Neutrophil (primary cell): Measurements from ENCODE around the gene MCC.

Source experiments
- H3K27ac ChIP-seq: fragments of 200-600 bp; sonication (generic); 2 replicates; pipeline ENCODE4 v1.5.1; 2016; ENCODE audit warnings: mild to moderate bottlenecking, moderate library complexity
- H3K27me3 ChIP-seq: fragments of 200-600 bp; sonication (generic); 2 replicates; pipeline ENCODE4 v1.6.0; 2016; ENCODE audit warnings: mild to moderate bottlenecking
- H3K36me3 ChIP-seq: fragments of 200-600 bp; sonication (generic); 2 replicates; pipeline ENCODE4 v1.5.1; 2017
- H3K4me1 ChIP-seq, 2 experiments: fragments of 200-600 bp in 1 of 2; sonication (generic) in 1 of 2; 1 replicate in 1 of 2; 2 replicates in 1 of 2; pipeline versions ENCODE4 v1.5.1 to v1.6.1; 2013 to 2016; ENCODE audit warnings: low read depth in 1 of 2, low read length in 1 of 2, mild to moderate bottlenecking in 1 of 2, moderate library complexity in 1 of 2; ENCODE audit not compliant: control insufficient read depth in 1 of 2, insufficient read depth in 1 of 2
- H3K4me3 ChIP-seq, 2 experiments: fragments of 200-600 bp in 1 of 2; sonication (generic) in 1 of 2; 1 replicate in 1 of 2; 2 replicates in 1 of 2; pipeline ENCODE4 v1.5.1; 2013 to 2016; ENCODE audit warnings: low read depth in 1 of 2, low read length in 1 of 2, mild to moderate bottlenecking in 1 of 2, moderate library complexity in 1 of 2
- H3K9me3 ChIP-seq: fragments of 200-600 bp; sonication (generic); 2 replicates; pipeline ENCODE4 v1.5.1; 2016
- TF ChIP-seq, protein P1 (sequence below): fragments of 200-600 bp; sonication (generic); IDR thresholded peaks from 2 replicates; pipeline ENCODE4 v1.5.1; 2016; ENCODE audit warnings: antibody characterized with exemption

MCC gene

DNA sequence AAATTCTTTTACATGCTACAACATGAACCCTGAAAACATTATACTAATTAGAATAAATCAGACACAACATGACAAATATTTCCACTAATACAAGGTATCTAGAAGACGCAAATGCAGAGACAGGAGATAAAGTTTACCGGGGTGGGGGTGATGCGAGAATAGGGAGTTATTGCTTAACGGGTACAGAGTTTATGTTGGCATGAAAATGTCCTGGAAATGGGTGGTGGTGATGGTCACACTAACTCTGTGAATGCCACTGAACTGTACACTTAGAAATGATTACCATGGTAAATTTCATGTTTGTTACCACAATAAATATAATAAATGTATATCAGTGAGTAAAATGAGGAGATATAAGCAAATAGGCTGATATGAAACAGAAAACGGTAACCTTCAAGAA, 378.9 kb downstream of the MCC start:
- Histone ChIP-seq H3K4me1 (no peaks in the 10 kb centered on the region), H3K27ac (no peak overlapping the region), H3K9me3 (no peaks in the 10 kb centered on the region), H3K36me3 (no peaks in the 10 kb centered on the region), H3K4me3 (no peak overlapping the region), H3K27me3 (peaks cover 13% of the 10 kb centered on the region)
- TF ChIP-seq, protein P1, sequence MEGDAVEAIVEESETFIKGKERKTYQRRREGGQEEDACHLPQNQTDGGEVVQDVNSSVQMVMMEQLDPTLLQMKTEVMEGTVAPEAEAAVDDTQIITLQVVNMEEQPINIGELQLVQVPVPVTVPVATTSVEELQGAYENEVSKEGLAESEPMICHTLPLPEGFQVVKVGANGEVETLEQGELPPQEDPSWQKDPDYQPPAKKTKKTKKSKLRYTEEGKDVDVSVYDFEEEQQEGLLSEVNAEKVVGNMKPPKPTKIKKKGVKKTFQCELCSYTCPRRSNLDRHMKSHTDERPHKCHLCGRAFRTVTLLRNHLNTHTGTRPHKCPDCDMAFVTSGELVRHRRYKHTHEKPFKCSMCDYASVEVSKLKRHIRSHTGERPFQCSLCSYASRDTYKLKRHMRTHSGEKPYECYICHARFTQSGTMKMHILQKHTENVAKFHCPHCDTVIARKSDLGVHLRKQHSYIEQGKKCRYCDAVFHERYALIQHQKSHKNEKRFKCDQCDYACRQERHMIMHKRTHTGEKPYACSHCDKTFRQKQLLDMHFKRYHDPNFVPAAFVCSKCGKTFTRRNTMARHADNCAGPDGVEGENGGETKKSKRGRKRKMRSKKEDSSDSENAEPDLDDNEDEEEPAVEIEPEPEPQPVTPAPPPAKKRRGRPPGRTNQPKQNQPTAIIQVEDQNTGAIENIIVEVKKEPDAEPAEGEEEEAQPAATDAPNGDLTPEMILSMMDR, result no peak

DNA sequence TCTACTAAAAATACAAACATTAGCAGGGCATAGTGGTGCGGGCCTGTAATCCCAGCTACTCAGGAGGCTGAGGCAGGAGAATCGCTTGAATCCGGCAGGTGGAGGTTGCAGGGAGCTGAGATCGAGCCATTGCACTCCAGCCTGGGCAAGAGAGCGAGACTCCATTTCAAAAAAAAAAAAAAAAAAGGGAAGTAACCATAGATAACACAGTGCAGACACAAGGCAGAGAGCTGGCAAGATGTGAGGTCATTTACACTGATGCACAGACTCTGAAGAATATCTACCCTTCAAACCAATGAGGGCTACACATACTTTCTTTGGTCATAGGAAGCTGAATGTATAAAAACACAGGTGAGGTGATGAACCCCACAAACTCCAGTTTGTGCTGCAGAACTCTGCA, 379.8 kb downstream of the MCC start:
- Histone ChIP-seq H3K27ac (no peak overlapping the region), H3K9me3 (no peaks in the 10 kb centered on the region), H3K36me3 (no peaks in the 10 kb centered on the region), H3K27me3 (peaks cover 13% of the 10 kb centered on the region), H3K4me3 (no peak overlapping the region), H3K4me1 (no peaks in the 10 kb centered on the region)
- TF ChIP-seq, protein P1, result no peak

DNA sequence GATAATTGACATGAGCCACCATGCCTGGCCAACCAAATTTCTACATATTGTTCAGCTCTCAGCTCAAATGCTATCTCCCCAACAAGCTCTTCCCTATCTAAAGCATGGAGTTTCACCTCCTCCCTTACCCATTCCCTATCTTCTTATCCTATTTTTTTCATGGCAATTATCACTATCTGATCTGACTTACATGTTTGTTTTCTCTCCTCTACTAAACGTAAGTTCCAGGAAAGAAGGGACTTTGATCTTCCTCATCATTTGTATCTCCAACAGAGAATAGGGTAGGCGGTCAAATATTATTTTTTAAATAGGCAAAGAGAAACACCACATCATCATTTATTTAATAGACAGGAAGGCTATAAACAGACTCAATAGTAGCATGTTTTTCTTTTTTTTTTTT, 381.4 kb downstream of the MCC start:
- H3K27me3 ChIP-seq, result peaks cover 13% of the 10 kb centered on the region
- no peak overlapping the region for H3K27ac ChIP-seq
- H3K4me1 ChIP-seq, result peaks cover 0 to 3% of the 10 kb centered on the region in 2 experiments
- H3K4me3 ChIP-seq, result no peak overlapping the region
- H3K9me3 ChIP-seq, result no peaks in the 10 kb centered on the region
- H3K36me3 ChIP-seq, result no peaks in the 10 kb centered on the region
- TF ChIP-seq, protein P1, result no peak

DNA sequence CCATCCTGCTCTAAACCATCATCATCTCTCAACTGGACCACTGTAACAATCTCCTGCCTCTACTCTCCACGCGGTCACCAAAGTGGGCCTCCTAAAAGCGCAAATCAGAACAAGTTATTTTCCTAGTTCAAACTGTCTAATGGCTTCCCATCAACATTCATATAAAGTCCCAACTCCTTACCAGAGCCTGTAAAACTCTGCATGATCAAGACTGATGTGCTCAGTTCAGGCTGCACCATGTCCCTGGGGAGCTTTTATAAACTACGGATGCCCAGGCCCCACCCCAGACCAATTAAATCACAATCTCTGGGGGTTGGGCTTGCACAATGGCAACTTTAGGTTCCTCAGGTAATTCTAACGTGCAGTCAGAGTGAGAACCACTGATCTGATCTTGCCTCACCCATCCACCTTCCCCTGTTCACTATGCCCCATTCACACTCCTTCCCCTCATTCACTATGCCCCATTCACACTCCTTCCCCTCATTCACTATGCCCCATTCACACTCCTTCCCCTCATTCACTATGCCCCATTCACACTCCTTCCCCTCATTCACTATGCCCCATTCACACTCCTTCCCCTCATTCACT, 382.5 kb downstream of the MCC start:
- Histone ChIP-seq H3K36me3 (no peaks in the 10 kb centered on the region), H3K27me3 (peaks cover 10% of the 10 kb centered on the region), H3K4me1 (peaks cover 0 to 3% of the 10 kb centered on the region in 2 experiments), H3K4me3 (no peak overlapping the region), H3K9me3 (no peaks in the 10 kb centered on the region), H3K27ac (no peak overlapping the region)
- TF ChIP-seq, protein P1, result no peak

DNA sequence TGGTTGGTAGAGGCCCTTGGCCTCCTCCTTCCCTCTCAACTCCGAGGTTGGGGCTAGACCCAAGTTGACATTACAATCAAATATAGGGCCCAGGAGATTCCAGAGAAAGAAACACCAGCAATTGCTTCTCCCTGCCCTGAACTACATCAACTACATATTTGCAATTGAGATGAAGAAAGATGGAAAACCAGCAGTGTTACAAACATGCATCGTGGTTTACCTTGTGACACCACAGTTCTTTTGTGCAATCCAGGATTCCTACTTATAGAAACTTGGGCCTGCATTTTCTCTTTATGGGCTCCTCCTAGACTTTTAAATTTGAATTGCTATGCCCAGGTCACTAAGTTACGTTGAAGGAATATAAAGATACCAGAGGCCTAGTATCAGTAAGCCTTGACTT, 384.9 kb downstream of the MCC start:
- H3K27ac ChIP-seq, result no peak overlapping the region
- no peak overlapping the region for H3K4me3 ChIP-seq
- peaks cover 13% of the 10 kb centered on the region for H3K27me3 ChIP-seq
- peaks cover 0 to 3% of the 10 kb centered on the region in 2 experiments for H3K4me1 ChIP-seq
- no peaks in the 10 kb centered on the region for H3K9me3 ChIP-seq
- TF ChIP-seq, protein P1, result no peak
- no peaks in the 10 kb centered on the region for H3K36me3 ChIP-seq
